Stimulated activated naive CD8-positive, alpha-beta T cell treated with anti-CD3 and anti-CD28 coated beads, Interleukin-15, Interleukin-2, amounts not matched to agents 100 U/mL and 50 U/mL, for 24 hours (primary cell): ENCODE results near the gene IDH2.
"Not testable (repeated sequence)": the region's sequence is repeated elsewhere in the genome, so short reads cannot be mapped to it uniquely, and the experiment has no call there.

ENCODE experiments used
- ATAC-seq: fragments of 150-1000 bp; cut with Tn5 transposase; one replicate; pipeline ENCODE4 v1.10.0; 2021
- DNase-seq: peaks from one replicate; pipeline ENCODE4 v3.0.0; 2021

IDH2 gene

GRCh38 chr15:90114451-90114901 is 12.2 kb upstream of the IDH2 start:
- ATAC-seq: no peak
- no peak for DNase-seq

- no peak for DNase-seq
These were observed 10.9 kb upstream of the IDH2 start for GRCh38 chr15:90113166-90113565.

GRCh38 chr15:90109163-90109751 is 7.0 kb upstream of the IDH2 start:
- not testable (repeated sequence) for ATAC-seq, DNase-seq

More at GRCh38 chr15:90113166-90113565, 10.9 kb upstream of the IDH2 start:
- ATAC-seq: no peak

- not testable (repeated sequence) for ATAC-seq, DNase-seq
These were observed 5.8 kb upstream of the IDH2 start for GRCh38 chr15:90108038-90108437.

- DNase-seq: no peak
- ATAC-seq: no peak
These were observed 4.4 kb upstream of the IDH2 start for GRCh38 chr15:90106522-90107117.

- ATAC-seq (no peak), DNase-seq (no peak)
These were observed 3.3 kb upstream of the IDH2 start for GRCh38 chr15:90105521-90105920.

GRCh38 chr15:90104551-90104950 is 2.3 kb upstream of the IDH2 start:
- ATAC-seq (no peak), DNase-seq (no peak)

- ATAC-seq (no peak), DNase-seq (no peak)
These were observed 1.5 kb upstream of the IDH2 start for GRCh38 chr15:90103701-90104329.

- ATAC-seq (no peak), DNase-seq (peak; percentile 51)
These were observed 919 bp downstream of the IDH2 start for GRCh38 chr15:90101130-90101968.

- DNase-seq: peak; percentile 46
These were observed 2.1 kb downstream of the IDH2 start for GRCh38 chr15:90099868-90100831.

GRCh38 chr15:90099072-90099867 is 3.0 kb downstream of the IDH2 start:
- no peak for ATAC-seq
- peak; percentile 36 for DNase-seq

More at GRCh38 chr15:90099868-90100831, 2.1 kb downstream of the IDH2 start:
- peak; percentile 11 for ATAC-seq

- peak; percentile 68 for ATAC-seq
- peak; percentile 56 for DNase-seq
These were observed 4.8 kb downstream of the IDH2 start for GRCh38 chr15:90097475-90097874.

- ATAC-seq (no peak), DNase-seq (peak; percentile 30)
These were observed 6.7 kb downstream of the IDH2 start for GRCh38 chr15:90095521-90095959.

- no peak for ATAC-seq
- DNase-seq: no peak
These were observed 10.9 kb downstream of the IDH2 start for GRCh38 chr15:90091156-90091931.

GRCh38 chr15:90090226-90090848 is 11.9 kb downstream of the IDH2 start:
- no peak for ATAC-seq

GRCh38 chr15:90087454-90088154 is 14.7 kb downstream of the IDH2 start:
- ATAC-seq (peak; percentile 37), DNase-seq (peak; percentile 43)

More at GRCh38 chr15:90090226-90090848, 11.9 kb downstream of the IDH2 start:
- DNase-seq: no peak

GRCh38 chr15:90086868-90087268 is 15.4 kb downstream of the IDH2 start:
- peak; percentile 58 for DNase-seq
- peak; percentile 42 for ATAC-seq

- DNase-seq (no peak), ATAC-seq (no peak)
These were observed 16.7 kb downstream of the IDH2 start for GRCh38 chr15:90085565-90085964.
